CD14-positive monocyte (primary cell): ENCODE measurements around the gene SDR39U1. TPM values are rescaled to one million over a fixed set of nuclear protein-coding genes. Genes with fewer than 3 reads are reported as not detected.

Experiments
- DNase-seq, 3 donors: peaks; one replicate each; pipeline ENCODE4 v3.0.0-alpha.2; 2011 to 2022
- H2AFZ ChIP-seq: 2 replicates; pipeline ENCODE4 v1.6.0; 2012; ENCODE audit warnings: mild to moderate bottlenecking, low read depth, low read length, inconsistent platforms; ENCODE audit not compliant: insufficient read depth, poor library complexity, severe bottlenecking
- H3K27ac ChIP-seq, 2 donors: 1 replicate in 1 of 2; 2 replicates in 1 of 2; pipeline ENCODE4 v1.5.1; 2012 to 2013; ENCODE audit warnings: low read length in 2 of 2, control low read depth in 1 of 2, inconsistent platforms in 1 of 2, low read depth in 1 of 2, mild to moderate bottlenecking in 1 of 2
- H3K27me3 ChIP-seq, 2 donors: one replicate each; pipeline versions ENCODE4 v1.6.0 to v1.6.1; 2011 to 2013; ENCODE audit warnings: low read length in 2 of 2; ENCODE audit not compliant: control insufficient read depth in 2 of 2, insufficient read depth in 2 of 2
- H3K36me3 ChIP-seq, 2 donors: replicated peaks in 1 of 2; 1 replicate in 1 of 2; 2 replicates in 1 of 2; pipeline versions ENCODE4 v1.5.1 to v1.6.1; 2012 to 2013; ENCODE audit warnings: low read length in 2 of 2, control low read depth in 1 of 2, inconsistent platforms in 1 of 2, mild to moderate bottlenecking in 1 of 2; ENCODE audit not compliant: insufficient read depth in 2 of 2, control insufficient read depth in 1 of 2
- H3K4me1 ChIP-seq, 2 donors: 1 replicate in 1 of 2; 2 replicates in 1 of 2; pipeline versions ENCODE4 v1.5.1 to v1.6.1; 2012 to 2013; ENCODE audit warnings: low read length in 2 of 2, control low read depth in 1 of 2, inconsistent platforms in 1 of 2, mild to moderate bottlenecking in 1 of 2, moderate library complexity in 1 of 2; ENCODE audit not compliant: insufficient read depth in 2 of 2, control insufficient read depth in 1 of 2
- H3K4me2 ChIP-seq: replicated peaks from 2 replicates; pipeline ENCODE3; 2012; ENCODE audit warnings: low read length, moderate library complexity, mild to moderate bottlenecking; ENCODE audit not compliant: poor library complexity, severe bottlenecking; ENCODE audit errors: extremely low read depth
- H3K4me3 ChIP-seq, 3 experiments: fragments of 200-600 bp in 1 of 3; sonication (generic) in 1 of 3; replicated peaks in 1 of 3; 1 replicate in 2 of 3; 2 replicates in 1 of 3; pipeline ENCODE4 v1.5.1; 2011 to 2013; ENCODE audit warnings: low read length in 3 of 3, mild to moderate bottlenecking in 3 of 3, control low read depth in 2 of 3, low read depth in 2 of 3, inconsistent platforms in 1 of 3, moderate library complexity in 1 of 3
- H3K79me2 ChIP-seq: 2 replicates; pipeline ENCODE4 v1.6.0; 2012; ENCODE audit warnings: mild to moderate bottlenecking, control low read depth, inconsistent platforms, low read length, moderate library complexity; ENCODE audit not compliant: insufficient read depth
- H3K9ac ChIP-seq: 2 replicates; pipeline ENCODE4 v1.6.0; 2017; ENCODE audit warnings: low read length, mild to moderate bottlenecking; ENCODE audit not compliant: insufficient read depth, poor library complexity, severe bottlenecking
- H3K9me3 ChIP-seq, 2 donors: replicated peaks in 1 of 2; 1 replicate in 1 of 2; 2 replicates in 1 of 2; pipeline versions ENCODE4 v1.5.1 to v1.6.1; 2012 to 2013; ENCODE audit warnings: low read length in 2 of 2, control low read depth in 1 of 2; ENCODE audit not compliant: control insufficient read depth in 1 of 2, insufficient read depth in 1 of 2
- H4K20me1 ChIP-seq: 2 replicates; pipeline ENCODE4 v1.6.0; 2012; ENCODE audit warnings: mild to moderate bottlenecking, low read length, control low read depth, moderate library complexity; ENCODE audit not compliant: insufficient read depth
- H3K27ac Mint-ChIP-seq, 7 donors: one replicate each; pipeline ENCODE4 v1.8.0; 2020; ENCODE audit warnings: mild to moderate bottlenecking in 7 of 7, mixed read lengths in 7 of 7, moderate library complexity in 6 of 7, inconsistent platforms in 2 of 7
- H3K27me3 Mint-ChIP-seq, 3 donors: one replicate each; pipeline ENCODE4 v1.8.0; 2021 to 2022; ENCODE audit warnings: low read depth in 3 of 3, mild to moderate bottlenecking in 3 of 3, mixed read lengths in 3 of 3, moderate library complexity in 3 of 3, inconsistent platforms in 1 of 3
- H3K36me3 Mint-ChIP-seq, 2 donors: one replicate each; pipeline ENCODE4 v1.8.0; 2020; ENCODE audit warnings: mixed read lengths in 2 of 2, inconsistent platforms in 1 of 2, mild to moderate bottlenecking in 1 of 2
- H3K4me1 Mint-ChIP-seq: one replicate; pipeline ENCODE4 v1.8.0; 2020; ENCODE audit warnings: mild to moderate bottlenecking, mixed read lengths
- H3K4me3 Mint-ChIP-seq, 2 donors: one replicate each; pipeline ENCODE4 v1.8.0; 2020; ENCODE audit warnings: mild to moderate bottlenecking in 2 of 2, mixed read lengths in 2 of 2, moderate library complexity in 1 of 2
- H3K9me3 Mint-ChIP-seq, 7 donors: one replicate each; pipeline ENCODE4 v1.8.0; 2020 to 2022; ENCODE audit warnings: mixed read lengths in 7 of 7, mild to moderate bottlenecking in 6 of 7, moderate library complexity in 6 of 7, inconsistent platforms in 2 of 7
- CTCF ChIP-seq: fragments of 200-600 bp; IDR thresholded peaks from one replicate; pipeline ENCODE4 v1.8.0; 2022; ENCODE audit warnings: antibody characterized with exemption, mild to moderate bottlenecking
- WGBS: methylation state at CpG from one replicate; pipeline ENCODE4 v1.1.5; 2013; ENCODE audit warnings: missing lambda C conversion rate; ENCODE audit not compliant: insufficient coverage; 5-methylcytosine and 5-hydroxymethylcytosine counted together
- intact Hi-C, 2 donors: fragments of 100-400 bp; cut with micrococcal nuclease; formaldehyde crosslinking; loops; one replicate each; pipeline versions ENCODE4 v1.15.0 to v1.15.1; 2023
- polyA plus RNA-seq, 3 donors: library from polyadenylated mRNA; depleted of rRNA in 1 of 3; unstranded in 2 of 3; stranded (reverse) in 1 of 3; fragments of 300-500 nt in 2 of 3; fragments of >200 nt in 1 of 3; fragmentation: Illumina TruSeq in 2 of 3; gene quantifications; 1 replicate in 2 of 3; 2 replicates in 1 of 3; pipeline ENCODE4 v1.2.3, GENCODE V29; 2012 to 2021

The SDR39U1 gene
- polyA plus RNA-seq, 3 donors = 37.3 to 110 (median 39.2) TPM

- Histone ChIP-seq H3K9ac (no peak overlapping the region), H3K4me1 (peaks cover 3 to 6% of the 10 kb centered on the region in 2 donors), H3K79me2 (no peaks in the 10 kb centered on the region), H3K27ac (no peak overlapping the region), H3K27me3 (peaks cover 0 to 1% of the 10 kb centered on the region in 2 donors), H3K4me2 (no peak overlapping the region), H4K20me1 (no peaks in the 10 kb centered on the region), H3K36me3 (no peaks in the 10 kb centered on the region), H2AFZ (no peak overlapping the region), H3K4me3 (no peak overlapping the region), H3K9me3 (no peaks in the 10 kb centered on the region)
- DNase-seq = no peak
- TF ChIP-seq CTCF = no peak
- Mint-ChIP-seq H3K27me3 (peaks cover 3 to 4% (median 4%) of the 10 kb centered on the region in 3 donors), H3K9me3 (peaks cover 0 to 2% (median 0%) of the 10 kb centered on the region in 7 donors), H3K4me3 (no peak overlapping the region), H3K36me3 (peaks cover 0 to 4% of the 10 kb centered on the region in 2 donors), H3K4me1 (peaks cover 6% of the 10 kb centered on the region), H3K27ac (peak overlapping the region in 1 of 7 donors; percentile 26)
- WGBS = 100% methylated on average over 2 of the region's 4 CpGs
- intact Hi-C loops = loop anchor here in 1 of 2 donors (5.0 kb wide), 1 partner anchor 33 kb away; no protein-coding TSS in a partner anchor
Observed at GRCh38 chr14:24404814-24405213, 37.8 kb downstream of the SDR39U1 start.

- H3K4me2 ChIP-seq = no peak overlapping the region
- H3K27me3 ChIP-seq = peaks cover 0 to 7% of the 10 kb centered on the region in 2 donors
- no peak overlapping the region for H3K27ac Mint-ChIP-seq
- peaks cover 0 to 2% (median 0%) of the 10 kb centered on the region in 7 donors for H3K9me3 Mint-ChIP-seq
- no peak overlapping the region for H3K27ac ChIP-seq
- no peak overlapping the region for H3K4me3 Mint-ChIP-seq
- H3K27me3 Mint-ChIP-seq = peaks cover 6 to 14% (median 9%) of the 10 kb centered on the region in 3 donors
- H3K9me3 ChIP-seq = no peaks in the 10 kb centered on the region
- H3K36me3 Mint-ChIP-seq = peaks cover 0 to 4% of the 10 kb centered on the region in 2 donors
- no peaks in the 10 kb centered on the region for H4K20me1 ChIP-seq
- intact Hi-C loops = no loop called here
- H3K9ac ChIP-seq = no peak overlapping the region
- WGBS = 98% methylated on average over 5 of the region's 7 CpGs
- TF ChIP-seq CTCF = no peak
- no peak for DNase-seq
- H3K36me3 ChIP-seq = no peaks in the 10 kb centered on the region
- no peaks in the 10 kb centered on the region for H3K79me2 ChIP-seq
- H2AFZ ChIP-seq = no peak overlapping the region
- H3K4me1 ChIP-seq = peaks cover 11 to 16% of the 10 kb centered on the region in 2 donors
- no peak overlapping the region for H3K4me3 ChIP-seq
- H3K4me1 Mint-ChIP-seq = peaks cover 14% of the 10 kb centered on the region
Observed at GRCh38 chr14:24403294-24403998, 39.1 kb downstream of the SDR39U1 start.
